A673 (cell line): ENCODE data around the gene STC2.

Experiments used
- CTCF ChIP-seq: fragments of 300-800, 200-600 bp; sonication (generic); conservative IDR thresholded peaks from 2 replicates; pipeline ENCODE4 v1.5.1; 2017; ENCODE audit warnings: low read depth, mild to moderate bottlenecking, antibody characterized with exemption, low read length, moderate library complexity, mixed read lengths
- EZH2 ChIP-seq: fragments of 200-600 bp; sonication (generic); IDR thresholded peaks from 2 replicates; pipeline ENCODE4 v1.6.1; 2017; ENCODE audit warnings: borderline replicate concordance, low read depth, mild to moderate bottlenecking, mixed read lengths, antibody characterized with exemption, low read length; ENCODE audit not compliant: poor library complexity, severe bottlenecking

GRCh38 chr5:173334808-173335207, 6.6 kb upstream of the STC2 start:
- TF ChIP-seq CTCF (no peak), EZH2 (no peak)
